Muscle layer of duodenum (tissue), 2 donors: Measurements from ENCODE around the gene USP11.
"Not testable (repeated sequence)": the region's sequence is repeated elsewhere in the genome, so short reads cannot be mapped to it uniquely, and the experiment has no call there.

Experiments
- H3K27ac ChIP-seq: one replicate; pipeline ENCODE4 v1.7.0; 2013; ENCODE audit warnings: mild to moderate bottlenecking, low read length
- H3K27me3 ChIP-seq: one replicate; pipeline ENCODE4 v1.7.0; 2013; ENCODE audit warnings: low read depth, mild to moderate bottlenecking, control low read depth, low read length
- H3K36me3 ChIP-seq, 2 donors: one replicate each; pipeline ENCODE4 v1.7.0; 2013; ENCODE audit warnings: low read length in 2 of 2, control low read depth in 1 of 2, mild to moderate bottlenecking in 1 of 2; ENCODE audit not compliant: insufficient read depth in 2 of 2, control insufficient read depth in 1 of 2
- H3K4me1 ChIP-seq, 2 donors: one replicate each; pipeline ENCODE4 v1.7.0; 2013; ENCODE audit warnings: low read length in 2 of 2, mild to moderate bottlenecking in 2 of 2, control low read depth in 1 of 2, moderate library complexity in 1 of 2; ENCODE audit not compliant: insufficient read depth in 2 of 2, control insufficient read depth in 1 of 2
- H3K4me3 ChIP-seq, 2 donors: one replicate each; pipeline ENCODE4 v1.7.0; 2013; ENCODE audit warnings: low read length in 2 of 2, low read depth in 1 of 2, mild to moderate bottlenecking in 1 of 2
- H3K9me3 ChIP-seq, 2 donors: one replicate each; pipeline ENCODE4 v1.7.0; 2013; ENCODE audit warnings: low read length in 2 of 2, control low read depth in 1 of 2, mild to moderate bottlenecking in 1 of 2; ENCODE audit not compliant: control insufficient read depth in 1 of 2
- donor health status: healthy.

Gene USP11

DNA sequence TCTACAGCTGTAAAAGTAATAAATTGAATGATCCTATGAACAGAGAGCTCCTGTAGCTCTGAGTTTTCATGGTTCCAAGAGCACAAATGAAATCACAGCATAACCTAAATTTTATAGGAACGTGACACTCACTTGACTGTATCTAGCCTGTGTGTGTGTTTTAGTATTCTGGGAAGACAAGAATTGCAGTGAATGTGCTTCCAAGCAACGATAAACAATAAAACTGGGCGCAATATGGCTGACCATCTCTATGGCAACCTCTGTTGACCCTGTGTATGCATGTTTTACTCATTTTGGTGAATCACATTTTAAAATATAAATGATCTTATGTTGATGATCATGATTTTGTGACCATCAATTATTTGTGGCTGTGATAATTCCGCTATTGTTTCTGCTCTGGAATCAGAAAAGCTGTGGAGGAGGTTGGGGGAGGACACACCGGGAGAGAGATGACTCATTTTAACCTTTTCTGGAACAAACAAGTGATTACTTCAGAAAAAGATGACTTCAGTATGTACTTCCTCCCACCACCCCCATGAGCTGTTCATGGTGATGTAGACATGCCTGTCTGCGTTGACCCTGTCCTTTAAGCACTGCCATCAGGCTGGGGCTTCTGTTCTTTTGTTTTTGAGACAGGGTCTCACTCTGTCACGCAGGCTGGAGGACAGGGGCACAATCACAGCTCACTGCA is 31.8 kb downstream of the USP11 start:
- Histone ChIP-seq H3K27ac (no peak overlapping the region), H3K4me3 (no peak overlapping the region), H3K27me3 (no peaks in the 10 kb centered on the region)

DNA sequence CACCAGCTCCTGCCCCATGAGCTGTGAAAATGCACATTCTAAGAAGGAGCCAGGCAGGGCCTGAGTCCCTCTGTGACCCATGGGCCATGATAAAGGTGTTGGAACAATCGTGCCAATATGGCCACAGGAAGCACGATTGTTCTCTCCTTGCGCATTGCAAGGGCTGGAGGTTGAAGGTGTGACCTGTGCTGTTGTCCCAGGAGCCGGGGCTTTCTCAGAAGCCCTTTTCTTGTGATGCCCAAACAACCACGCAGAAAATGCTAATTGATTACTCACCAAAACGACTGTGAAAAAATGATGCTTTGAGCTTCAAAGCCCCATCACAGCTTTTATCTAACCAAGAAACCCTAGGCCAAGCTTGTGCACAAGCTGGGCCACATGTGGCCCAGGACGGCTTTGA is 33.8 kb downstream of the USP11 start:
- Histone ChIP-seq H3K4me1 (no peaks in the 10 kb centered on the region), H3K27me3 (no peaks in the 10 kb centered on the region)

More for the DNA sequence above, 31.8 kb downstream of the USP11 start:
- Histone ChIP-seq H3K36me3 (no peaks in the 10 kb centered on the region), H3K9me3 (no peaks in the 10 kb centered on the region), H3K4me1 (no peaks in the 10 kb centered on the region)

DNA sequence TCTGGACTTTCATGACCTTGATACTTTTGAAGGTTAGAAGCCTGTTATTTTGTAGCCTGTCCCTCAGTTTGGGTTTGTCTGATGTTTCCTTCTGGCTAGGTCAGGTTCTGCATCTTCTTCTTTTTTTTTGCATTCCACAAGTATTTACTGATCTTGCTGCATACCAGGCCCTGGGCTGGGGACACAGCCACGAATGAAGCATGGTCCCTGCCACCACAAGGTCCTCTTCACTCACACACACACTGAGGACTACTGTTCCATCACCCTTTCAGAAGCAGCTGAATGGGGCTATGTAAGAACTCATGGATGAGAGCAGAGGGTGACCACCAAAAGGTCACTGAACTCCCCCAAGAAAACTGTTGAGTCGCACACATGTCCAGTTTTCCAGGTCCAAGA is 39.2 kb downstream of the USP11 start:
- Histone ChIP-seq H3K4me3 (no peak overlapping the region), H3K36me3 (no peaks in the 10 kb centered on the region), H3K4me1 (no peaks in the 10 kb centered on the region), H3K27me3 (no peaks in the 10 kb centered on the region), H3K27ac (no peak overlapping the region), H3K9me3 (no peaks in the 10 kb centered on the region)

More for the DNA sequence above, 33.8 kb downstream of the USP11 start:
- Histone ChIP-seq H3K4me3 (no peak overlapping the region), H3K27ac (no peak overlapping the region), H3K36me3 (no peaks in the 10 kb centered on the region), H3K9me3 (no peaks in the 10 kb centered on the region)

DNA sequence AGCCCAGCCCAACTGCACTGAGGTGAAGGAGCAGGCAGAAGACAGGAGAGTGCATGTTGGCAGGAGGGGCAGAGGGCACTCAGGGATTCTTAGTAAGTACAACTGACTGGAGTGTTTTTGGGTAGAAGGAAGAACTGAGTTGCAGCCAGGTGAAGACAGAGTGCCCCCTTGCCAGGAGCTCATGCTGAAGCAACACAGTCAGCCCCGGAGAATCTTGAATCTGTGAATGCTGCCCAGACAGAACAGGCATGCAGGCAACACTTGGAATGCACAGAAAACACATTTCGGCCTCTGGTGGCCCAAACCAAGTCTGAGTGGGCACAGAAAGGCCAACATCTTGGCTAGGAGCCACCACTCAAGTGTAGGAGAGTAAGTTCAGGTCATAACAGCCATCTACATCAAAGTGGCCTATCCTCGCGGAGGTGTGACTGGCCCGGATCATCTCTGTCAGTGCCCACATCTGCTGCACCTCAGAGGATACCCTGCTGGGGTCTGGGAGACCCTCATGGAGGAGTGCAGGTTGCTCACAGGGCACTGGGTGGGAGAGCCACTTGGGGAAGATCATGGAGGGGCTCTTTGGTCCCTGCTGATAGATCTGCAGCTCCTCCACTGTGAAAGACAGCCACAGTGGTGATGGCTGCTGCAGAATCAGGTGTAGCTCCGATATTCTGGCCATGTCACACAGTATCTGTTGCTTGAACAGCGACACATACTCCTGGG is 40.4 kb downstream of the USP11 start:
- H3K27ac ChIP-seq, result no peak overlapping the region
- no peaks in the 10 kb centered on the region for H3K9me3 ChIP-seq
- no peaks in the 10 kb centered on the region for H3K36me3 ChIP-seq
- no peaks in the 10 kb centered on the region for H3K27me3 ChIP-seq
- no peaks in the 10 kb centered on the region for H3K4me1 ChIP-seq
- no peak overlapping the region for H3K4me3 ChIP-seq

DNA sequence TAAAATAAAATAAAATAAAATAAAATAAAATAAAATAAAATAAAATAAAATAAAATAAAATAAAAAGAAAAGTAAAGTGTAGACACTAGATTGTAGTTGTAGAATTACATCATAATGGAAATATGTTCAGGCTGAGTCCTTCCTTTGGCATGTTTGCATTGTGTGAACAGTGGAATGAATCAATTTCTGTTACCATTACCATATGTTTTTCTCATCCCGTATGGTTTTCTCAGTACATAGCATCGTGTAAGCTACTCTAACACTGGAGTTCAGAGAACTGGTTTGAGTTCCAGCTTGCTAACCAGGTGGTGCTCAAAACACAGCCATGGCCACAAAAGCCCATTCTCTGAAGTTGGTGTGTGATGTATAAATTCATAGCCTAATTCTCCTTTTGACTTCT is 45.9 kb downstream of the USP11 start:
- Histone ChIP-seq H3K4me3 (no peak overlapping the region), H3K27me3 (no peaks in the 10 kb centered on the region), H3K4me1 (no peaks in the 10 kb centered on the region)

DNA sequence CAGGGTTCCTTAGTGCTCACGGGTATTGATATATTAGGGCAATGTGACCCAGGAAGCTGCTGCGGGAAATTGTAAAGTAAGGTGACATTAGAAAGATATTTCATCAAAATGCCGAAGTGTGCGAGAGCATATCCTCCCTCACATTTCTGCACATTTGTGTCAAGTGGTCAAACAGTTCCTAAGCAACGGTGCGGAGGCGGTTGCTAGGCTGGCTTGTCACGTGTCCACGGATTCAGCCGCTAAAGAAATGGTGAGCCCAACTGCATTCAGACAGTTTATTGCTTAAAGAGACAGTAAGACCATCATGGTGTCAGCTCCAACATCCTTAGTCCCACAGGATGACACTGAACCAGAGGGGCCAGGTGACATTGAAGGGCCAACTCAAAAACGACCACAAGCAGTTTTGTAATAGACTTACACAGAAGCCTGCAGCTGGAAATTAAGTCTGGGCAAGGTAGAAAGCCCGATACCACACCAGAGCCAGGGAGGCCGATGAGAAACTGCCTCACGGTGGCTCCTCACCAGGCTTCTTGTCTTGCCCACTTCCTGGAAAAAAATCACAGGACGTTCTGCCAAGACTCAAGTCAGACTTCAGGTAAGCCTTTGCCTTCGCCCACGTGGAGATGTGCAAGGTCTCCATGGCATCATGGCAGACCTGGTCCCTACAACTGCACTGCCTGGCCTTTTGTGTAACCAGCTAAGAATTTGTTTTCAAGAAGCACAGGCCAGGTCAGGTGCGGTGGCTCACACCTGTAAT is 50.4 kb downstream of the USP11 start:
- Histone ChIP-seq H3K4me3 (peak overlapping the region; percentile 13 to 17), H3K27ac (no peak overlapping the region), H3K36me3 (no peaks in the 10 kb centered on the region), H3K27me3 (no peaks in the 10 kb centered on the region), H3K4me1 (no peaks in the 10 kb centered on the region), H3K9me3 (no peaks in the 10 kb centered on the region)

More for the DNA sequence above, 45.9 kb downstream of the USP11 start:
- Histone ChIP-seq H3K9me3 (no peaks in the 10 kb centered on the region), H3K27ac (no peak overlapping the region), H3K36me3 (no peaks in the 10 kb centered on the region)

DNA sequence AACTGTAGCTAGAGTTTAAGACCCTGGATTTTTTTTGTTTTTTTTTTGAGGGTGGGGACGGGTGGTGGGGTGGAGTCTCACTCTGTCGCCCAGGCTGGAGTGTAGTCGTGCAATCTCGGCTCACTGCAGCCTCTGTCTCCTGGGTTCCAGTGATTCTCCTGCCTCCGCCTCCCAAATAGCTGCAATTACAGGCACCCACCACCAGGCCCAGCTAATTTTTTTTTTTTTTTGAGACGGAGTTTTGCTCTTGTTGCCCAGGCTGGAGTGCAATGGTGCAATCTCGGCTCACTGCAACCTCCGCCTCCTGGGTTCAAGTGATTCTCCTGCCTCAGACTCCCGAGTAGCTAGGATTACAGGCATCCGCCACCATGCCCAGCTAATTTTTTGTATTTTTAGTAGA is 51.8 kb downstream of the USP11 start:
- not testable (repeated sequence) for H3K9me3 ChIP-seq, H3K4me3 ChIP-seq, H3K27me3 ChIP-seq, H3K27ac ChIP-seq, H3K36me3 ChIP-seq, H3K4me1 ChIP-seq

DNA sequence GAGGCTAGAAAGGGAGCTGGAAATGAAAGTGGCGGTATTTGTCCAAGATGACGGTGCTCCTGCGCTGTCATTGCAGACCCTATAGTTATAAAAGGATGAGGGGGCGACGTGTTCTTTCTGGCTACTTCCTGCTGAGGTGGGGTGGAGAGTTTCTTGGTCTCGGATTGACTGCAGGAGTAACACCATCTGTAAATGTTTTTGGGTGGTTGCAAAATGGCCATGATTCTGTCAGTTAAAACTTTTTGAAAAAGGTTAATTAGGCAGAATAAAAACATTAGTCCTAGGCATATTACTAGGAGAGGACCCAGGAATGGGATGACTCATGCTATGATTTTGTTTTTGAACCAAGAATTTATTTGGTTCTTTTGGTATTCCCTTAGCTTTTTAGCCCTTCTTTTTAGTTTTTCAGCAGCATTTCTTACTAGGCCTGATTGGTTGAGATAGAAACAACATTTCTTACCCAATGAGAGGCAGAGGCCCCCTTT is 53.1 kb downstream of the USP11 start:
- Histone ChIP-seq H3K4me1 (no peaks in the 10 kb centered on the region), H3K36me3 (no peaks in the 10 kb centered on the region), H3K27ac (no peak overlapping the region), H3K9me3 (no peaks in the 10 kb centered on the region), H3K27me3 (no peaks in the 10 kb centered on the region), H3K4me3 (no peak overlapping the region)

DNA sequence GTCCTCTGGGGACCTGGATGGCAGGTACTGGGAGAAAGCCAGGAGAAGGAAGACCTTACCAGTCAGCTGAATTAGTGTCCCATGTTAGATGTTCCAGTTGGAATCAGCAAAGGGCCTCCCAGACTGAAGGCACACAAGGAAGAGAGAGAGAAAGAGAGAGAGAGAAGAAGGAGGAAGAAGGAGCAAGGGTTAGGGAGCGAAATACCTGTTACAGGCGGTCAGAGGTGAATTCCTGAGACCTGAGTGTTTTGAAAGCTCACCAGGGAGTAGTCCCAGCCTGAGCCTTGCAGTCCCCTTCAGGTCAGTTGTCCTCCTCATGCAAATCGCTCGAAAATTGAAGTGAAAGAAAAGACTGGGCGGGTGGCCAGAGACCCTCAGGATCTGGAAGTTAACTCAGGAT is 60.3 kb downstream of the USP11 start:
- Histone ChIP-seq H3K27ac (no peak overlapping the region), H3K36me3 (no peaks in the 10 kb centered on the region), H3K9me3 (no peaks in the 10 kb centered on the region), H3K27me3 (no peaks in the 10 kb centered on the region), H3K4me3 (no peak overlapping the region), H3K4me1 (no peaks in the 10 kb centered on the region)

DNA sequence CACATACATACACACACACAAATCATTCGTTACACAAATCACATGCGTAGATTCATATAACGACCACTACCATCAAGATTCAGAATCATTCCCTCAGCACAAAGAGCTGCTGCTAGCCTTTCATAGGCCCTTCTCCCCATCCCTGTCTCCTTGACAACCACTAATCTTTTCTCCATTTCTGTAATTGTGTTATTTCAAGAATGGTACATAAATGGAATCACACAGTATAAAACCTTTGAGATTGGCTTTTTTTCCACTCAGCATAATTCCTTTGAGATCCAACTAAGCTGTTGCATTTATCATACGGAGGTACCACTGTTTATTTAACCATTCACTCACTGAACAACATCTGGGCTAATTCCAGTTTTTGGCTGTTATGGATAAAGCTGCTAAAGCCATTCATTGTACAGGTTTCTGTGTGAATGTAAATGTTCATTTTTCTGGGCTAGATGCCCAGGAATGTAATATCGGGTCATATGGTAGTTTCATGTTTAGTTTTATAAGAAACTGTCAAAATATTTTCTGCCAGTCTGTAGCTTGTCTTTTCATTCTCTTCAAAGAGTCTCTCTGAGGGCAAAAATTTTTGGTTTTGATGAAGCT is 64.1 kb downstream of the USP11 start:
- H3K27ac ChIP-seq, result no peak overlapping the region
- H3K36me3 ChIP-seq, result no peaks in the 10 kb centered on the region
- no peaks in the 10 kb centered on the region for H3K27me3 ChIP-seq
- no peaks in the 10 kb centered on the region for H3K9me3 ChIP-seq
- H3K4me3 ChIP-seq, result no peak overlapping the region
- H3K4me1 ChIP-seq, result no peaks in the 10 kb centered on the region

DNA sequence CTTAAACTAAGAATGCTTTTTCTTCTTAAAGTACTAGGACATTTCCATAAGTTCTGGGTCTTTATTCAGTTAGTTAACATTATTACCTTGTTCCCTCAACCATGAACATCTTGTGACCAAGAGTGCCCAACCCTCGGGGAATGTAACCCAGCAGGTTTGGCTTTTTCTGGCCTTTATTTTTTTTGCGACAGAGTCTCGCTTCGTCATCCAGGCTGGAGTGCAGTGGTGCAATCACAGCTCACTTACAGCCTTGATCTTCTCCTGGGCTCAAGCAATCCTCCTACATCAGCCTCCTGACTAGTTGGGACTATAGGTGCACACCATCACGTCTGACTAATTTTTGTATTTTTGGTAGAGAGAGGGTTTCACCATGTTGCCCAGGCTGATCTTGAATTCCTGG is 65.1 kb downstream of the USP11 start:
- H3K9me3 ChIP-seq, result no peaks in the 10 kb centered on the region
- no peak overlapping the region for H3K4me3 ChIP-seq
- no peaks in the 10 kb centered on the region for H3K4me1 ChIP-seq
- H3K36me3 ChIP-seq, result no peaks in the 10 kb centered on the region
- no peaks in the 10 kb centered on the region for H3K27me3 ChIP-seq
- no peak overlapping the region for H3K27ac ChIP-seq
